AG09319 (cell line): ENCODE data around the gene CTDP1.

Experiments
- DNase-seq: peaks from one replicate; pipeline ENCODE4 v3.0.0-alpha.2; 2010; ENCODE audit warnings: low read depth; ENCODE audit errors: extremely low read depth
- TF ChIP-seq, protein P1 (sequence below): IDR thresholded peaks from 2 replicates; pipeline ENCODE4 v1.5.1; 2011; ENCODE audit warnings: low read depth, mild to moderate bottlenecking, inconsistent platforms, low read length, moderate library complexity

CTDP1 gene

DNA sequence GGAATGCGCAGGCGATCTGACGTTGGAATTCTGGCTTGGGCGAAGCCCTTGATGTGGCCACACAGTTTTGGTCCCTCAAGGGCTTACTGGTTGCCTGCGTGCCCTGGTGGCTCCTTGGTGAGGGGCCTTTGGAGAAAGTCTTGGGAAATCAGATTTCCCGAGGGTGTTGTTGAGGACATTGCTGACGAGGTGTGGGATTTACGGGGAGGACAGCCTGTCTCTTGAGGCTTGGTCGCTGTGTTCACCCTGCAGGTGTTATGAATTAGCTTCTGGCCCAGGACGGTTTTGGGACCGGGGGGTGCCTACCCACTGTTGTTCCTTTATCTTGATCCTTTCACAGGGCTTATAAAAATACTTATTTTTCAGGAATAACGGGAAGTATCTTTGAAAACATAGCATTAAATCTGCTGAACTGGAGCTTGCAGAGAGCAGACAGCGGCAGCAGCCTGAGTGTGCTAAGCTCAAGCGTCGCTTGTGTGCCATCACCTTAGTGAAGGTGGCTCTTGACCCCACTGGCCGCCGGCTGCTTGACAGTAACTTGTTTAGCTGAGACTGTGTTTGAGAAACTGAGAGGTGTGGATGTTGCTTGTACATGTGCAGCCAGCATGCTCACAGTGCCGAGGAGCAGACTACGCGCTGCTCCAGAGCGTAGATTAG lies 4.2 kb downstream of the CTDP1 start:
- TF ChIP-seq, protein P1, sequence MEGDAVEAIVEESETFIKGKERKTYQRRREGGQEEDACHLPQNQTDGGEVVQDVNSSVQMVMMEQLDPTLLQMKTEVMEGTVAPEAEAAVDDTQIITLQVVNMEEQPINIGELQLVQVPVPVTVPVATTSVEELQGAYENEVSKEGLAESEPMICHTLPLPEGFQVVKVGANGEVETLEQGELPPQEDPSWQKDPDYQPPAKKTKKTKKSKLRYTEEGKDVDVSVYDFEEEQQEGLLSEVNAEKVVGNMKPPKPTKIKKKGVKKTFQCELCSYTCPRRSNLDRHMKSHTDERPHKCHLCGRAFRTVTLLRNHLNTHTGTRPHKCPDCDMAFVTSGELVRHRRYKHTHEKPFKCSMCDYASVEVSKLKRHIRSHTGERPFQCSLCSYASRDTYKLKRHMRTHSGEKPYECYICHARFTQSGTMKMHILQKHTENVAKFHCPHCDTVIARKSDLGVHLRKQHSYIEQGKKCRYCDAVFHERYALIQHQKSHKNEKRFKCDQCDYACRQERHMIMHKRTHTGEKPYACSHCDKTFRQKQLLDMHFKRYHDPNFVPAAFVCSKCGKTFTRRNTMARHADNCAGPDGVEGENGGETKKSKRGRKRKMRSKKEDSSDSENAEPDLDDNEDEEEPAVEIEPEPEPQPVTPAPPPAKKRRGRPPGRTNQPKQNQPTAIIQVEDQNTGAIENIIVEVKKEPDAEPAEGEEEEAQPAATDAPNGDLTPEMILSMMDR = no peak
- DNase-seq = no peak

DNA sequence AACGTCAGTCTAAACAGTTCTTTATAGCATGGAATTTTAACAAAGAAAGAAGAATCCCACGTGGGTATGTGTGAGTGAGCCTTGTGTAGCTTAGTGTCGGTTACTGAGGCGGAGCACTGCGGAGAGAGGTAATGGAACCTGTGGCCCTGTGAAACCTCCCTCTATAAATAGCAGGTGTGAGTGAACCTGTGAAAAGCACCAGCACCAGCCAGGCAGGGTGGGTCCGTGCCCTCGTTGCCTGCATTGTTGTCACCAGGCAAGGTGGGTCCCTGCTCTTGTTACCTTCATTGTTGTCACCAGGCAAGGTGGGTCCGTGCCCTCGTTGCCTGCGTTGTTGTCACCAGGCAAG lies 4.7 kb downstream of the CTDP1 start:
- TF ChIP-seq, protein P1 = no peak
- DNase-seq = no peak

DNA sequence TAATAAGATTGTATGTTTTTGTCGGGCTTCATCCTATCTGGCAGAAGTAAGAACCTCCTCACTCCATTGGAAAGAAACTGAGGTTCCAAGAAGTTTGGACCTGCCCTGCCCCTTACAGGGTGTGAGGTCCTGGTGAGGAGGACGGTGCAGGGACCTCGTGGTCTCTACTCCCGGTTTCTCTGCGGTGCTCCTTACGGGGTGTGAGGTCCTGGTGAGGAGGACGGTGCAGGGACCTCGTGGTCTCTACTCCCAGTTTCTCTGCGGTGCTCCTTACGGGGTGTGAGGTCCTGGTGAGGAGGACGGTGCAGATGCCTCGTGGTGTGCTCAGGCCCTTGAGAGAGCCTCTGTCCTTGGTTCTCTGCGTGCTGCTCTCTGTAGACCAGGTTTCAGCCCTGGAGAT lies 5.2 kb downstream of the CTDP1 start:
- TF ChIP-seq, protein P1 = no peak
- DNase-seq = no peak

DNA sequence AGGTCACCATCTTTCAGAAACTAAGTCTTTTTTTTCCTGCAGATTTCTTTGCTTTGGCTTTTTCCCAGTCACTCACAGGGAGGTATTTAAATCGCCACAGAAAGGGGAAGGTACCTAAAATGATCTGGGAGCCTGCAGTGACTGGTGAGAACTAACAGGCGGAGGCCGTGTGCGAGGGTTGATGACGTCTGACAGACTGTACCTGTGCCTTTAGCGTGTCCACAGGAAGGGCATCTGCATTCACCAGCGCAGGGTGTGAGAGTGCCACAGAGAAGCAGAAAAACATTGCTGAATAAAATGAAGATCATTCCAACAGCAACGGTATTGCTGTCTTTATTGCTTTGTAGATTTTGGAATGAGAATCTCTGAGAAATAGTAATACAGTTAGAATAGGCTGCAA lies 5.7 kb downstream of the CTDP1 start:
- TF ChIP-seq, protein P1 = no peak
- no peak for DNase-seq

DNA sequence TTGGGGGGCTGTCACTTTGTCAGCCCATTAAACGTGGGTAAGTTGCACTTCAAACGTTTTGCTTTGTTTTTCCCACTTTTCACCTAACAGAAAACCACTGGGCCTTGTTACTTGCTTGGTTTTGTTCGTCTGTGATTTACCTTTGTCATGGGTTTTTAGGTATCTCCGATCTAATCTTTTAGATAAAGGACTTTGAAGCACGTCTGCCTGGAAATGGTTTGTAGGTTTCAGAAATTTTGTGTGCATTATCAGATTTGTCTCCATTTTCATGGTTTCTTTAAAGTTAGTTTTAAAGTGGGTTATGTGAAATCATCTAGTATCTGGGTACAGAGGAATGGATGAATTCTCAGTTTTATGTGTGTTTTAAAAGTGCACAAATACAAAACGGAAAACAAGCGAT lies 6.4 kb downstream of the CTDP1 start:
- TF ChIP-seq, protein P1 = no peak
- no peak for DNase-seq

DNA sequence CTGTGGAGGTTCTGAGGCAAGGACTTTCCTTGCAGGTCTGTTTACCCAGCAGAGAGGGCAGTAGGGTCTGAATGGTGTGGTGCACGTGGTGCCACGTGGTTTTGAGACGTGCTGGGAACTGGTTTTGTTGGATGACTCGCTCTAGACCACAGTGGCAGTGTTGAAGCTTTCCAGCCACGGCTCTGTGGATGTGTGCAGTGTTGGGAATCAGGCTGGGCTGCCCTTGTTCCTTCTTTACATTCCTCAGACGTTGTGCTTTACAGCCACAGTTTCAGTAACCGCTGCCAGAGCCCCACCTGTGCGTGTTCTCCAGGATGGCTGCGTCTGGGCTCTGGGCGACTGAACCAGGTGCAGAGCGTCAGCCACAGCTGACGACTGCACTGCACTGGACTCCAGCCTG lies 8.2 kb downstream of the CTDP1 start:
- TF ChIP-seq, protein P1 = no peak
- no peak for DNase-seq

DNA sequence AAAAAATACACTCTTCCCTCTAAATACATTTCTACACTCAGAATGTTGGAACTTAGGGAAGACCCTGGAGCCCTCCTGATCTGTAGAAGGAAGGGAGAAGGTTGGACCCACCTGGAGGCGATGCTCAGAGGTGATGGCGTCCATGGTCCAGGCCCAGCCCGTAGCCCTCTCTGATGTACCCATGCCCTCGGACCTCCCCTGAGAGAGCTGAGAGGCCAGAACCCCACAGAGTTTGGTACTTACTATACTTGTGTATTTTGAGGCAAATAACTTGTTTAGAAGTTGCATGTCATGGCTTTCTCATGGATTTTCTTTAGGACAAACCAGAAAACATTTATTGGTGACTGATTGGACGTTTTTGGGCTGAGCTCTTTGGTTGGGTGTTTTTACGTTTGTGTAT lies 10.5 kb downstream of the CTDP1 start:
- TF ChIP-seq, protein P1 = no peak
- DNase-seq = no peak
